ENCODE results near the gene PAM16. TPM values are rescaled to one million over a fixed set of nuclear protein-coding genes. Genes with fewer than 3 reads are reported as not detected.

PAM16 gene
- total and polyA plus RNA-seq, 9 of the 15 experiments (the other 6 are each of a cell fraction or from before 2014, with no cell fraction given): 38.7 to 273 (median 79.3) TPM

DNA sequence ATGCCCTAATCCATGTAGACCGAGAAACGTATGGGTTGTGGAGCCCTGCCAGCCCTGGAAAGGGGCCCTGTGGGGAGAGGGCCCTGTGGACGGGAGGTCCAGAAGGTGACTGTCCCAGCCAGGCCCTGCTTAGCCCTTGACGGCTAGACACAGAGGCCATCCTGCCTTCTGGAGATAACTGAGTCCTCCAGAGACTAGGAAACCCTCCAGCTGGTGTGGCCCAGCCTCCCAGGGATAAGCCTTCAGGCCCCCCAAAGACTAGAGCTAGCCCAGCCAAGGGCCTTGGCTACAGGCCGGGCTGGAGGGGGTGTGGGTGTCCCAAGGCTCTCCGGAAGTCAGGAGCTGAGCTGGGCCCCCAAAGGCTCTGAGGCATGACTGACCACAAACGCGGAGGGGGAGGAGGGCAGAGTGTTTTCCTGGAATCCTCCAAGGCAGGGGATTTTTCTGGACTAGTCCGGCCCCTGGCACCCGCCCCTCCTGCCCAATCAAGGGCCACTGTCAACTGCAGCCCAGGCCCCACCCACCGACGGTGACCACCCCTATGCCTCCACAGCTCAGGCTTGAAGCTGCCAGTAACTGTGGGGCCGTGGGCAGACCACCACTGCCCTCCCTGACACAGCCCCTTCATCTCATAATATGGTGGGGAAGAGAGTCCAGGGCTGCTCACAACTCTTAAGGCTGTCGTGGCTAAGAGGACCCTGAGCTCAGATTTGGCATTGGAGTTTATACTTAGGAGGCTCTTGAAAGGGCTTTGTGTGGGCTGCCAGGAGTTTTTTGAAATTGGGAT is 19.6 kb upstream of the PAM16 start:
- 5% methylated on average over 14 of the region's 14 CpGs for WGBS (ENCODE audit: insufficient coverage, low coverage, missing lambda C conversion rate)
- peak overlapping the region; percentile 59 to 91 for H3K9ac ChIP-seq (ENCODE audit: insufficient read depth in 1 of 2, low read depth in 2 of 2, low read length in 2 of 2)
- H3K9me3 ChIP-seq (replicated peaks; ENCODE audit: control insufficient read depth, insufficient read depth, low read depth, low read length): no peaks in the 10 kb centered on the region
- peak overlapping the region; percentile 75 for H3K27ac ChIP-seq (ENCODE audit: extremely low read depth, low read depth, low read length)
- ATAC-seq (peak; percentile 59), FAIRE-seq (peak; percentile 87), DNase-seq (ENCODE audit: extremely low read depth in 1 of 4, low spot score in 3 of 4) (peak; percentile 75 to 91 (median 80))
- no TSS peak for BruUV-seq (replicated peaks)
- POLR2A ChIA-PET: interaction anchor here (0.6 to 1.6 kb wide), 11 partner anchors 9 to 1137 kb away, joined by 3 to 7 read pairs (median 3); no protein-coding TSS in a partner anchor
- H3K4me3 ChIP-seq: peak overlapping the region; percentile 60; the same call in 1 of the 2 replicates
- CTCF ChIA-PET (ENCODE audit: low intra/inter-chr PET ratio): no interaction called here
- peaks cover 14% of the 10 kb centered on the region for H3K79me2 ChIP-seq (ENCODE audit: control insufficient read depth, insufficient read depth, low read length)
- intact Hi-C loops (cut with micrococcal nuclease) (no loop called here), in situ Hi-C loops (cut with MboI) (no loop called here)
- H3K9me1 ChIP-seq (ENCODE audit: control insufficient read depth, insufficient read depth, low read length): peaks cover 5% of the 10 kb centered on the region
- no peaks in the 10 kb centered on the region for H3K27me3 ChIP-seq (ENCODE audit: control insufficient read depth in 2 of 2, insufficient read depth in 2 of 2, low read length in 2 of 2)
- peaks cover 6% of the 10 kb centered on the region; the same call in 1 of the 3 replicates for H3K36me3 ChIP-seq (ENCODE audit: control insufficient read depth, insufficient read depth, low read length)
- H2AFZ ChIP-seq (ENCODE audit: low read depth, low read length): peak overlapping the region; percentile 61
- peaks cover 6% of the 10 kb centered on the region; the same call in 1 of the 2 replicates for H4K20me1 ChIP-seq (replicated peaks; ENCODE audit: control insufficient read depth, insufficient read depth, low read length)
- H3K4me2 ChIP-seq (ENCODE audit: insufficient read depth, low read length): peak overlapping the region; percentile 75
- peaks cover 49 to 80% of the 10 kb centered on the region in 2 experiments for H3K4me1 ChIP-seq (replicated peaks in 1 of 2; ENCODE audit: control insufficient read depth in 2 of 2, insufficient read depth in 2 of 2, low read length in 2 of 2)
- TF ChIP-seq BRCA1 (IDR thresholded peaks at IDR 0.05) (no peak), BRCA1 (CRISPR knock-in tag; IDR thresholded peaks at IDR 0.05) (no peak), SMARCA4 (IDR thresholded peaks at IDR 0.05) (peak; percentile 43; the same call in 1 of the 2 replicates), ZFPM2 (CRISPR knock-in tag; IDR thresholded peaks at IDR 0.05) (no peak), RHOXF2B (CRISPR knock-in tag; conservative IDR thresholded peaks at IDR 0.05) (no peak), KAT7 (CRISPR knock-in tag; IDR thresholded peaks at IDR 0.05; ENCODE audit: borderline replicate concordance) (peak; percentile 92; the same call in 1 of the 2 replicates), ZNF133 (CRISPR knock-in tag; IDR thresholded peaks at IDR 0.05) (no peak), TEAD2 (tag; IDR thresholded peaks at IDR 0.05) (no peak), HMG20A (CRISPR knock-in tag; conservative IDR thresholded peaks at IDR 0.05) (no peak), PHTF2 (CRISPR knock-in tag; IDR thresholded peaks at IDR 0.05) (no peak), ELF2 (CRISPR knock-in tag; IDR thresholded peaks at IDR 0.05) (0 out of 2 replicates have a peak, but pooled peaks have one; percentile 22), CBFA2T2 (conservative IDR thresholded peaks at IDR 0.05) (peak; percentile 34)
- TF ChIP-seq, protein P1, sequence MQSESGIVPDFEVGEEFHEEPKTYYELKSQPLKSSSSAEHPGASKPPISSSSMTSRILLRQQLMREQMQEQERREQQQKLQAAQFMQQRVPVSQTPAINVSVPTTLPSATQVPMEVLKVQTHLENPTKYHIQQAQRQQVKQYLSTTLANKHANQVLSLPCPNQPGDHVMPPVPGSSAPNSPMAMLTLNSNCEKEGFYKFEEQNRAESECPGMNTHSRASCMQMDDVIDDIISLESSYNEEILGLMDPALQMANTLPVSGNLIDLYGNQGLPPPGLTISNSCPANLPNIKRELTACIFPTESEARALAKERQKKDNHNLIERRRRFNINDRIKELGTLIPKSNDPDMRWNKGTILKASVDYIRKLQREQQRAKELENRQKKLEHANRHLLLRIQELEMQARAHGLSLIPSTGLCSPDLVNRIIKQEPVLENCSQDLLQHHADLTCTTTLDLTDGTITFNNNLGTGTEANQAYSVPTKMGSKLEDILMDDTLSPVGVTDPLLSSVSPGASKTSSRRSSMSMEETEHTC (IDR thresholded peaks at IDR 0.05): peak; percentile 41; the same call in 1 of the 2 replicates
- TF ChIP-seq, protein P2, sequence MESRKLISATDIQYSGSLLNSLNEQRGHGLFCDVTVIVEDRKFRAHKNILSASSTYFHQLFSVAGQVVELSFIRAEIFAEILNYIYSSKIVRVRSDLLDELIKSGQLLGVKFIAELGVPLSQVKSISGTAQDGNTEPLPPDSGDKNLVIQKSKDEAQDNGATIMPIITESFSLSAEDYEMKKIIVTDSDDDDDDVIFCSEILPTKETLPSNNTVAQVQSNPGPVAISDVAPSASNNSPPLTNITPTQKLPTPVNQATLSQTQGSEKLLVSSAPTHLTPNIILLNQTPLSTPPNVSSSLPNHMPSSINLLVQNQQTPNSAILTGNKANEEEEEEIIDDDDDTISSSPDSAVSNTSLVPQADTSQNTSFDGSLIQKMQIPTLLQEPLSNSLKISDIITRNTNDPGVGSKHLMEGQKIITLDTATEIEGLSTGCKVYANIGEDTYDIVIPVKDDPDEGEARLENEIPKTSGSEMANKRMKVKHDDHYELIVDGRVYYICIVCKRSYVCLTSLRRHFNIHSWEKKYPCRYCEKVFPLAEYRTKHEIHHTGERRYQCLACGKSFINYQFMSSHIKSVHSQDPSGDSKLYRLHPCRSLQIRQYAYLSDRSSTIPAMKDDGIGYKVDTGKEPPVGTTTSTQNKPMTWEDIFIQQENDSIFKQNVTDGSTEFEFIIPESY (CRISPR knock-in tag; IDR thresholded peaks at IDR 0.05): peak; percentile 26; the same call in 1 of the 2 replicates
- TF ChIP-seq, protein P3, sequence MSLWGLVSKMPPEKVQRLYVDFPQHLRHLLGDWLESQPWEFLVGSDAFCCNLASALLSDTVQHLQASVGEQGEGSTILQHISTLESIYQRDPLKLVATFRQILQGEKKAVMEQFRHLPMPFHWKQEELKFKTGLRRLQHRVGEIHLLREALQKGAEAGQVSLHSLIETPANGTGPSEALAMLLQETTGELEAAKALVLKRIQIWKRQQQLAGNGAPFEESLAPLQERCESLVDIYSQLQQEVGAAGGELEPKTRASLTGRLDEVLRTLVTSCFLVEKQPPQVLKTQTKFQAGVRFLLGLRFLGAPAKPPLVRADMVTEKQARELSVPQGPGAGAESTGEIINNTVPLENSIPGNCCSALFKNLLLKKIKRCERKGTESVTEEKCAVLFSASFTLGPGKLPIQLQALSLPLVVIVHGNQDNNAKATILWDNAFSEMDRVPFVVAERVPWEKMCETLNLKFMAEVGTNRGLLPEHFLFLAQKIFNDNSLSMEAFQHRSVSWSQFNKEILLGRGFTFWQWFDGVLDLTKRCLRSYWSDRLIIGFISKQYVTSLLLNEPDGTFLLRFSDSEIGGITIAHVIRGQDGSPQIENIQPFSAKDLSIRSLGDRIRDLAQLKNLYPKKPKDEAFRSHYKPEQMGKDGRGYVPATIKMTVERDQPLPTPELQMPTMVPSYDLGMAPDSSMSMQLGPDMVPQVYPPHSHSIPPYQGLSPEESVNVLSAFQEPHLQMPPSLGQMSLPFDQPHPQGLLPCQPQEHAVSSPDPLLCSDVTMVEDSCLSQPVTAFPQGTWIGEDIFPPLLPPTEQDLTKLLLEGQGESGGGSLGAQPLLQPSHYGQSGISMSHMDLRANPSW (CRISPR knock-in tag; IDR thresholded peaks at IDR 0.05): no peak
- TF ChIP-seq, protein P4, sequence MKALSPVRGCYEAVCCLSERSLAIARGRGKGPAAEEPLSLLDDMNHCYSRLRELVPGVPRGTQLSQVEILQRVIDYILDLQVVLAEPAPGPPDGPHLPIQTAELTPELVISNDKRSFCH (CRISPR knock-in tag; IDR thresholded peaks at IDR 0.05): no peak
- TF ChIP-seq, protein P4 (tag; IDR thresholded peaks at IDR 0.05): 0 out of 2 replicates have a peak, but pooled peaks have one; percentile 15

All from K562 (cell line).